ENCODE results near the gene MAX. TPM values are rescaled to one million over a fixed set of nuclear protein-coding genes. Genes with fewer than 3 reads are reported as not detected.

The MAX gene
- total RNA-seq, 1 donor from 2014 or later: 122 TPM

GRCh38 chr14:65028937-65029336 lies 73.4 kb downstream of the MAX start:
- peaks cover 35% of the 10 kb centered on the region for H3K36me3 Mint-ChIP-seq (ENCODE audit: low read depth)
- H3K27ac Mint-ChIP-seq: no peak overlapping the region
- H3K4me3 Mint-ChIP-seq: no peak overlapping the region
- H3K4me1 Mint-ChIP-seq: no peaks in the 10 kb centered on the region
- intact Hi-C loops (cut with micrococcal nuclease): no loop called here
- no peaks in the 10 kb centered on the region for H3K27me3 Mint-ChIP-seq
- H3K9me3 Mint-ChIP-seq: no peaks in the 10 kb centered on the region
- no peak for DNase-seq

GRCh38 chr14:65027127-65027799 lies 75.1 kb downstream of the MAX start:
- H3K9me3 Mint-ChIP-seq: no peaks in the 10 kb centered on the region
- intact Hi-C loops (cut with micrococcal nuclease): no loop called here
- no peak overlapping the region for H3K4me3 Mint-ChIP-seq
- H3K27ac Mint-ChIP-seq: no peak overlapping the region
- no peaks in the 10 kb centered on the region for H3K4me1 Mint-ChIP-seq
- H3K36me3 Mint-ChIP-seq (ENCODE audit: low read depth): peaks cover 29% of the 10 kb centered on the region
- H3K27me3 Mint-ChIP-seq: no peaks in the 10 kb centered on the region
- DNase-seq: no peak

- no peak overlapping the region for H3K4me3 Mint-ChIP-seq
- H3K4me1 Mint-ChIP-seq: no peaks in the 10 kb centered on the region
- peaks cover 24% of the 10 kb centered on the region for H3K36me3 Mint-ChIP-seq (ENCODE audit: low read depth)
- no peak overlapping the region for H3K27ac Mint-ChIP-seq
- H3K27me3 Mint-ChIP-seq: no peaks in the 10 kb centered on the region
- H3K9me3 Mint-ChIP-seq: no peaks in the 10 kb centered on the region
- intact Hi-C loops (cut with micrococcal nuclease): no loop called here
- DNase-seq: no peak
Observed at GRCh38 chr14:65026526-65026925, 75.8 kb downstream of the MAX start.

- intact Hi-C loops (cut with micrococcal nuclease): no loop called here
- Mint-ChIP-seq H3K27ac (no peak overlapping the region), H3K4me3 (no peak overlapping the region), H3K27me3 (no peaks in the 10 kb centered on the region), H3K36me3 (ENCODE audit: low read depth) (peaks cover 22% of the 10 kb centered on the region), H3K9me3 (no peaks in the 10 kb centered on the region), H3K4me1 (no peaks in the 10 kb centered on the region)
- DNase-seq: no peak
Observed at GRCh38 chr14:65025818-65026217, 76.5 kb downstream of the MAX start.

Other genes starting within 250 kb of the MAX start
- gene SPTB, start 222.6 kb downstream of the MAX start, total RNA-seq: not detected in 2 replicates
- gene CHURC1, start 188.1 kb downstream of the MAX start, total RNA-seq: 53.5 and 54.9 TPM in 2 replicates
- gene GPX2, start 159.8 kb downstream of the MAX start, total RNA-seq: not detected in 2 replicates
- gene RAB15, start 130.2 kb downstream of the MAX start, total RNA-seq: 6.2 and 6.9 TPM in 2 replicates
- 18.9 and 19.1 TPM in 2 replicates for gene FNTB, start 115.6 kb downstream of the MAX start, total RNA-seq